ENCODE results near the gene PCNX3.

Gene PCNX3

DNA sequence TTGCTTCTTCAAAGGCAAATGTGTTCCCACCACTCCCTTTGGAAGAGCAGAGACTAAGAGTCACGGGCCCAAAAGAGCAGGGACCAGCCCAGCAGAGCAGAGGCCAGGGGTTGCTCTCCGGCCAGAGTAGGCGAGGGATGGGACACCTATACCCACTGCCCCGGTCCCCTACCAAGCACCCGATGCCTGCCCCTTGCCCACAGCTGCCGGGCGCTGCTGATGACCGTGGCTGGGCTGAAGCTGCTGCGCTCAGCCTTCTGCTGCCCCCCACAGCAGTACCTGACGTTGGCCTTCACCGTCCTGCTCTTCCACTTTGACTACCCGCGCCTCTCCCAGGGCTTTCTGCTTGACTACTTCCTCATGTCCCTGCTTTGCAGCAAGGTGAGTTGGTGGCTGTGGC lies 11.6 kb downstream of the PCNX3 start:
- Histone ChIP-seq H3K4me1 (ENCODE audit: control insufficient read depth in 2 of 2, insufficient read depth in 2 of 2, low read length in 2 of 2) (no peaks in the 10 kb centered on the region), H3K36me3 (ENCODE audit: control insufficient read depth in 2 of 2, insufficient read depth in 2 of 2, low read length in 2 of 2) (peaks cover 64 to 76% of the 10 kb centered on the region in 2 donors), H3K9ac (ENCODE audit: low read depth in 1 of 2, low read length in 2 of 2) (no peak overlapping the region), H3K9me3 (ENCODE audit: control insufficient read depth in 2 of 2, low read length in 2 of 2) (no peaks in the 10 kb centered on the region), H3K4me3 (ENCODE audit: low read length in 2 of 2) (no peak overlapping the region), H3K27me3 (ENCODE audit: control insufficient read depth in 2 of 2, insufficient read depth in 2 of 2, low read length in 2 of 2) (no peaks in the 10 kb centered on the region), H3K27ac (ENCODE audit: low read depth in 2 of 2, low read length in 2 of 2) (no peak overlapping the region)

DNA sequence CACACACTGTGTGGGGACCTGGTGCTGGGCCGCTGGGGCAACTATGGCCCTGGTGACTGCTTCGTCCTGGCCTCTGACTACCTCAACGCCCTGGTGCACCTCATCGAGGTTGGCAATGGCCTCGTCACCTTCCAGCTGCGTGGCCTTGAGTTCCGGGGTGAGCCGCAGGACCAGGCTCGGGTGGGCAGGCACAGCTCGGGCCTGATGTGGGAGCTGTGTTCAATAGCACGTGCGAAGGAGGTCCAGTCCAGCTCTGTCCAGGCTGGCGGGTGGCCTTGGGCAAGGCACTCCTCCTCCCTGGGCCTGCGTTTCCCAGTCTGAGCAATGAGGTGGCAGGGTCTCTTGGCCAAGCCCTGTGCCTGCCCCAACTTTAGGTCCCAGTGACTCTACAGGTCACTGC lies 14.0 kb downstream of the PCNX3 start:
- Histone ChIP-seq H3K9me3 (ENCODE audit: control insufficient read depth in 2 of 2, low read length in 2 of 2) (no peaks in the 10 kb centered on the region), H3K27me3 (ENCODE audit: control insufficient read depth in 2 of 2, insufficient read depth in 2 of 2, low read length in 2 of 2) (no peaks in the 10 kb centered on the region), H3K27ac (ENCODE audit: low read depth in 2 of 2, low read length in 2 of 2) (no peak overlapping the region), H3K36me3 (ENCODE audit: control insufficient read depth in 2 of 2, insufficient read depth in 2 of 2, low read length in 2 of 2) (peaks cover 60 to 74% of the 10 kb centered on the region in 2 donors), H3K4me3 (ENCODE audit: low read length in 2 of 2) (no peak overlapping the region), H3K9ac (ENCODE audit: low read depth in 1 of 2, low read length in 2 of 2) (no peak overlapping the region), H3K4me1 (ENCODE audit: control insufficient read depth in 2 of 2, insufficient read depth in 2 of 2, low read length in 2 of 2) (no peaks in the 10 kb centered on the region)

DNA sequence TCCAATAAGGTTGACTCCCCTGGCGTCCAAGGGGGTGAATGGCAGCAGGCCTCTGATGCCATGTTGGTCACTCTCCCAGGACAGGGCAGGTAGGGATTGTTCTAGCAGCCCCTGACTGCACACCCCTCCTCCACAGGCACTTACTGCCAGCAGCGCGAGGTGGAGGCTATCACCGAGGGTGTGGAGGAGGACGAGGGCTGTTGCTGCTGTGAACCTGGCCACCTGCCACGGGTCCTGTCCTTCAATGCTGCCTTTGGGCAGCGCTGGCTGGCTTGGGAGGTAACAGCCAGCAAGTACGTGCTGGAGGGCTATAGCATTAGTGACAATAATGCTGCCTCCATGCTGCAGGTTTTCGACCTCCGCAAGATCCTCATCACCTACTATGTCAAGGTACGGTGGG lies 14.6 kb downstream of the PCNX3 start:
- H3K9me3 ChIP-seq (ENCODE audit: control insufficient read depth in 2 of 2, low read length in 2 of 2), result no peaks in the 10 kb centered on the region
- H3K27ac ChIP-seq (ENCODE audit: low read depth in 2 of 2, low read length in 2 of 2), result no peak overlapping the region
- H3K9ac ChIP-seq (ENCODE audit: low read depth in 1 of 2, low read length in 2 of 2), result no peak overlapping the region
- no peak overlapping the region for H3K4me3 ChIP-seq (ENCODE audit: low read length in 2 of 2)
- H3K4me1 ChIP-seq (ENCODE audit: control insufficient read depth in 2 of 2, insufficient read depth in 2 of 2, low read length in 2 of 2), result no peaks in the 10 kb centered on the region
- no peaks in the 10 kb centered on the region for H3K27me3 ChIP-seq (ENCODE audit: control insufficient read depth in 2 of 2, insufficient read depth in 2 of 2, low read length in 2 of 2)
- H3K36me3 ChIP-seq (ENCODE audit: control insufficient read depth in 2 of 2, insufficient read depth in 2 of 2, low read length in 2 of 2), result peaks cover 66 to 80% of the 10 kb centered on the region in 2 donors

DNA sequence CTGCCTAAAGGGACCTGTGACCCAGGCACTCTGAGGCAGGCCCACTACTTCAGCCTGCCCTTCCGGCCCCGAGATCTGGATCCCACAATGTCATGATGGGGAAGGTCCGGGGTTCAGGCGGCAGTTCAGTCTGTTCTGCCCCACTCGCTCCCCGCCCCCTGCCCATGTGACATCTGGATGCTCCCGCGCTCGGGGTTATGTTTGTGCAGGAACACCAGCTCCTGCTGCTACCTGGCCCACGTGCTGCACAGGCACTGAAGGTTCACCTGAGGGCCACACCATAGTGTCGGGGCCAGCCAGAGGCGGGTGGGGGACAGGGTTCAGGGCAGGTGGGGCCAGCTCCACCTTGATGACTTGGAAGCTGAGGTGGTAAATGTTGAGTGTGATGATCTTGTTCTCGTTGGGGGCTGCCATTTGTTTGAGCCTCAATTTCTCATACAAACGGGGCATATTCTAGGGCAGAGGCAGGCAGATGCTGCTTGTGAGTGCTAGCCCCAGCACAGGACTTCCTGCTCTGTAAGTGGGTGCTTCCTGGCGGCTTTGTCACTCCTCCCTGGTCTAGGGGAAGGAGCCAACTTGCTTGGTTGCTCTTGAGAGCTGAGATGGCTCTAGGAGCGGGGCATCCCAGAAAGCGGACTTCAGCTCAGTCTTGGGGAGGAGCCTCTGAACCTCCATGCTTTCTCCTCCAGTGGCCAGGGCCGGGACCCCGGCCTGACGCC lies 18.0 kb downstream of the PCNX3 start:
- Histone ChIP-seq H3K4me1 (ENCODE audit: control insufficient read depth in 2 of 2, insufficient read depth in 2 of 2, low read length in 2 of 2) (peaks cover 9 to 10% of the 10 kb centered on the region in 2 donors), H3K27me3 (ENCODE audit: control insufficient read depth in 2 of 2, insufficient read depth in 2 of 2, low read length in 2 of 2) (no peaks in the 10 kb centered on the region), H3K27ac (ENCODE audit: low read depth in 2 of 2, low read length in 2 of 2) (no peak overlapping the region), H3K36me3 (ENCODE audit: control insufficient read depth in 2 of 2, insufficient read depth in 2 of 2, low read length in 2 of 2) (peaks cover 54 to 63% of the 10 kb centered on the region in 2 donors), H3K4me3 (ENCODE audit: low read length in 2 of 2) (no peak overlapping the region), H3K9me3 (ENCODE audit: control insufficient read depth in 2 of 2, low read length in 2 of 2) (no peaks in the 10 kb centered on the region), H3K9ac (ENCODE audit: low read depth in 1 of 2, low read length in 2 of 2) (no peak overlapping the region)

DNA sequence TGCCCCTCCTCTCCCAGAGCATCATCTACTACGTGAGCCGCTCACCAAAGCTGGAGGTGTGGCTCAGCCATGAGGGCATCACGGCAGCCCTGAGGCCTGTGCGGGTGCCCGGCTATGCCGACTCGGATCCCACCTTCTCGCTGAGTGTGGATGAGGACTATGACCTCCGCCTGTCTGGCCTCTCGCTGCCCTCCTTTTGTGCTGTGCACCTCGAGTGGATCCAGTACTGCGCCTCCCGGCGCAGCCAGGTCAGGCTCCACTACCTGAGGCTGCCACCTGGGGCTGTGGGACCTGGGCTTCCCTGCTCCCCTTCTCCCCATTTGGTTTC lies 18.5 kb downstream of the PCNX3 start:
- H3K4me3 ChIP-seq (ENCODE audit: low read length in 2 of 2), result no peak overlapping the region
- peaks cover 11 to 12% of the 10 kb centered on the region in 2 donors for H3K4me1 ChIP-seq (ENCODE audit: control insufficient read depth in 2 of 2, insufficient read depth in 2 of 2, low read length in 2 of 2)
- H3K36me3 ChIP-seq (ENCODE audit: control insufficient read depth in 2 of 2, insufficient read depth in 2 of 2, low read length in 2 of 2), result peaks cover 49 to 58% of the 10 kb centered on the region in 2 donors
- no peaks in the 10 kb centered on the region for H3K9me3 ChIP-seq (ENCODE audit: control insufficient read depth in 2 of 2, low read length in 2 of 2)
- H3K27me3 ChIP-seq (ENCODE audit: control insufficient read depth in 2 of 2, insufficient read depth in 2 of 2, low read length in 2 of 2), result no peaks in the 10 kb centered on the region
- H3K9ac ChIP-seq (ENCODE audit: low read depth in 1 of 2, low read length in 2 of 2), result no peak overlapping the region
- no peak overlapping the region for H3K27ac ChIP-seq (ENCODE audit: low read depth in 2 of 2, low read length in 2 of 2)

DNA sequence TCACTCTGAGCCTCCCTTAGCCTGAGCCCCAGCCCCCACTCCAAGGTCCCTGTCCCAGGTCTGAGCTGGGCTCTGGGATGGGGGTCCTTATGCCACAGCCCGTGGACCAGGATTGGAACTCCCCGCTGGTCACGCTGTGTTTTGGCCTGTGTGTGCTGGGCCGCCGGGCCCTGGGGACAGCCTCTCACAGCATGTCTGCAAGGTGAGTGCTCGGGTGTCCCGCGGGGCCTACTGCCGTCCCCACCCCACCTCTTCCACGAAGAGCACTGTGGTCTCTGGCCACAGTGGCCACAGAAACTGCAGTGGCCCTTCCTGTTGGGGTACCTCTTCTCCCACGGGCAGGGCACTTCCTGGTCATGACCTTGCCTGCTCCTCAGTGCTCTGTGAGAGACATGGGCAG lies 18.9 kb downstream of the PCNX3 start:
- Histone ChIP-seq H3K4me1 (ENCODE audit: control insufficient read depth in 2 of 2, insufficient read depth in 2 of 2, low read length in 2 of 2) (peaks cover 11 to 12% of the 10 kb centered on the region in 2 donors), H3K27ac (ENCODE audit: low read depth in 2 of 2, low read length in 2 of 2) (no peak overlapping the region), H3K9ac (ENCODE audit: low read depth in 1 of 2, low read length in 2 of 2) (no peak overlapping the region), H3K36me3 (ENCODE audit: control insufficient read depth in 2 of 2, insufficient read depth in 2 of 2, low read length in 2 of 2) (peaks cover 46 to 54% of the 10 kb centered on the region in 2 donors), H3K4me3 (ENCODE audit: low read length in 2 of 2) (no peak overlapping the region), H3K9me3 (ENCODE audit: control insufficient read depth in 2 of 2, low read length in 2 of 2) (no peaks in the 10 kb centered on the region), H3K27me3 (ENCODE audit: control insufficient read depth in 2 of 2, insufficient read depth in 2 of 2, low read length in 2 of 2) (no peaks in the 10 kb centered on the region)

DNA sequence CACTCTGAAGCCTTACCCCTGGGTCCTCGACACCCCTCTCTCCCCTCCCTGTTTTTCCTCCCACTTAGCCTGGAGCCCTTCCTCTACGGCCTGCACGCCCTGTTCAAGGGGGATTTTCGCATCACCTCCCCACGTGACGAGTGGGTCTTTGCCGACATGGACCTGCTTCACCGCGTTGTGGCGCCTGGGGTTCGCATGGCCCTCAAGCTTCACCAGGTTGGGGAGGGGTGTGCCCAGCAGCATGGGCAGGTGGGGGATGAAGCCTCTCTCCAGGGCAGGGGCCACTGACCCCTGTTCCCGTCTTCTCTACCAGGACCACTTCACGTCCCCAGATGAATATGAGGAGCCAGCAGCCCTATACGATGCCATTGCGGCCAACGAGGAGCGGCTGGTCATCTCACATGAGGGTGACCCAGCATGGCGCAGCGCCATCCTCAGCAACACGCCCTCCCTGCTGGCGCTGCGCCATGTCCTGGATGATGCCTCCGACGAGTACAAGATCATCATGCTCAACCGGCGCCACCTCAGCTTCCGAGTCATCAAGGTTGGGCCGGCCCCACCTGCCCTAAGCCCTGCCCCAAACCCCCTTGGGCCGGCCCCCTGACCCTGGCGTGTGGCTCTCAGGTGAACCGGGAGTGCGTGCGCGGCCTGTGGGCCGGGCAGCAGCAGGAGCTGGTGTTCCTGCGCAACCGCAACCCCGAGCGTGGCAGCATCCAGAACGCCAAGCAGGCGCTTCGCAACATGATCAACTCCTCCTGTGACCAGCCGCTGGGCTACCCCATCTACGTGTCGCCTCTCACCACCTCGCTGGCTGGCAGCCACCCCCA lies 19.5 kb downstream of the PCNX3 start:
- no peaks in the 10 kb centered on the region for H3K27me3 ChIP-seq (ENCODE audit: control insufficient read depth in 2 of 2, insufficient read depth in 2 of 2, low read length in 2 of 2)
- H3K36me3 ChIP-seq (ENCODE audit: control insufficient read depth in 2 of 2, insufficient read depth in 2 of 2, low read length in 2 of 2), result peaks cover 39 to 47% of the 10 kb centered on the region in 2 donors
- H3K27ac ChIP-seq (ENCODE audit: low read depth in 2 of 2, low read length in 2 of 2), result no peak overlapping the region
- peaks cover 17 to 18% of the 10 kb centered on the region in 2 donors for H3K4me1 ChIP-seq (ENCODE audit: control insufficient read depth in 2 of 2, insufficient read depth in 2 of 2, low read length in 2 of 2)
- no peaks in the 10 kb centered on the region for H3K9me3 ChIP-seq (ENCODE audit: control insufficient read depth in 2 of 2, low read length in 2 of 2)
- H3K4me3 ChIP-seq (ENCODE audit: low read length in 2 of 2), result no peak overlapping the region
- H3K9ac ChIP-seq (ENCODE audit: low read depth in 1 of 2, low read length in 2 of 2), result no peak overlapping the region

DNA sequence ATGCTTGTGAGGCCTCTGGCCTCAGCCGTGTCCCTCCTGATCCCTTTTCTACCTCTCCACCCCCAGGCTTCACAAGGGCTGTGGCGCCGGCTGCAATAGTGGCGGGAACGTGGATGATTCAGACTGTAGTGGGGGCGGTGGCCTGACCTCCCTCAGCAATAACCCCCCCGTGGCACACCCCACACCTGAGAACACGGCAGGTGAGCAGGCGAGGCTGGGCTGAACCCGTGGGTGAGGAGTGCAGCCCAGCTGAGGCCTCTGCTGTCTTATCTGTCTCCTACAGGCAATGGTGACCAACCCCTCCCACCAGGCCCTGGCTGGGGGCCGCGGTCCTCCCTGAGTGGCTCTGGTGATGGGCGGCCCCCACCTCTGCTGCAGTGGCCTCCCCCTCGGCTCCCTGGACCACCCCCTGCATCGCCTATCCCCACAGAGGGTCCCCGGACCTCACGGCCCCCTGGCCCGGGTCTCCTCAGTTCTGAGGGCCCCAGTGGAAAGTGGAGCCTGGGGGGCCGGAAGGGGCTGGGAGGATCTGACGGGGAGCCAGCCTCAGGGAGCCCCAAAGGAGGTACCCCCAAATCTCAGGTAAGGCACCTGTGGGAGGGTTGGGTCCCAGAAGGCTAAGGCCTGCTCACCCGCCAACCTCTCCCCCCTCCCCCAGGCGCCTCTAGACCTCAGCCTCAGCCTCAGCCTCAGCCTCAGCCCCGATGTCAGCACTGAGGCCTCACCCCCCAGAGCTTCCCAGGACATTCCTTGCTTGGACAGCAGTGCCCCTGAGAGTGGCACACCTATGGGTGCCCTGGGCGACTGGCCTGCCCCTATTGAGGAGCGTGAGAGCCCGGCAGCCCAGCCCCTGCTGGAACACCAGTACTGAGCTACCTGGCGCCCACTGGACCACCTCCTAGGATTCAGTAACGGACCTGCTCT lies 20.8 kb downstream of the PCNX3 start:
- Histone ChIP-seq H3K9me3 (ENCODE audit: control insufficient read depth in 2 of 2, low read length in 2 of 2) (no peaks in the 10 kb centered on the region), H3K9ac (ENCODE audit: low read depth in 1 of 2, low read length in 2 of 2) (no peak overlapping the region), H3K27ac (ENCODE audit: low read depth in 2 of 2, low read length in 2 of 2) (peak overlapping the region in 1 of 2 donors; percentile 9), H3K4me1 (ENCODE audit: control insufficient read depth in 2 of 2, insufficient read depth in 2 of 2, low read length in 2 of 2) (peaks cover 19 to 21% of the 10 kb centered on the region in 2 donors), H3K27me3 (ENCODE audit: control insufficient read depth in 2 of 2, insufficient read depth in 2 of 2, low read length in 2 of 2) (no peaks in the 10 kb centered on the region), H3K4me3 (ENCODE audit: low read length in 2 of 2) (no peak overlapping the region), H3K36me3 (ENCODE audit: control insufficient read depth in 2 of 2, insufficient read depth in 2 of 2, low read length in 2 of 2) (peaks cover 30 to 36% of the 10 kb centered on the region in 2 donors)

DNA sequence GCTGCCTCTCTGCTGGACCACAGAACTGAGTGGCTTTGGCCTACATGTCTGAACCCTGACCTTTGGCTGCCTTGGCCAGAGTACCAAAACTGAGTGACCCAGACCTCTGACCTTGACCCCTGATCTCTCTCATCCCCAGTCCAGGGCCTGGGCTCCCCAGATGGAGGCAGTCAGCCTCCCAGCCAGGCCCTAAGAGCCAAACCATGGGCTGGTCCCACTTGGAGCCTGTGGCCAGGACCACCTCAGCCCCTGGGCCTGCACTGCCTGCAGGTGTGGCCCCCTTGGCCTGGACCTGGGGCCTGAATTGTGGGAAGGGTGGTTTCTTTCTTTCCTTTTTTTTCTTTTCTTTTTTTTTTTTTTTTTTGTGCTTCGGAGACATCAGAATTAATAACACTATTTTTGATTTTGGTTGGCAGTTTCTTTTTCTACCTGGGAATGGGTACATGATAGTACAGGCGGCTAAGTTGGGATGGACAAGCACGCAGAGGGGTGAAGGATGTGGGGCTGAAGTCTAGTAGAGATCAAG lies 21.5 kb downstream of the PCNX3 start:
- peaks cover 30 to 34% of the 10 kb centered on the region in 2 donors for H3K36me3 ChIP-seq (ENCODE audit: control insufficient read depth in 2 of 2, insufficient read depth in 2 of 2, low read length in 2 of 2)
- no peaks in the 10 kb centered on the region for H3K9me3 ChIP-seq (ENCODE audit: control insufficient read depth in 2 of 2, low read length in 2 of 2)
- H3K27me3 ChIP-seq (ENCODE audit: control insufficient read depth in 2 of 2, insufficient read depth in 2 of 2, low read length in 2 of 2), result no peaks in the 10 kb centered on the region
- H3K4me3 ChIP-seq (ENCODE audit: low read length in 2 of 2), result no peak overlapping the region
- H3K4me1 ChIP-seq (ENCODE audit: control insufficient read depth in 2 of 2, insufficient read depth in 2 of 2, low read length in 2 of 2), result peaks cover 21 to 24% of the 10 kb centered on the region in 2 donors
- H3K27ac ChIP-seq (ENCODE audit: low read depth in 2 of 2, low read length in 2 of 2), result peak overlapping the region in 1 of 2 donors; percentile 93
- no peak overlapping the region for H3K9ac ChIP-seq (ENCODE audit: low read depth in 1 of 2, low read length in 2 of 2)

Data from mucosa of rectum (tissue), 2 donors.